Stimulated activated CD4-positive, alpha-beta T cell treated with anti-CD3 and anti-CD28 coated beads, TNF-alpha, amount 100 ng/mL, for 24 hours (primary cell): ENCODE measurements around the gene METAP2.
A peak's percentile ranks its signal among the peaks of the same experiment; 100 is the strongest.
"Not testable (repeated sequence)": the region's sequence is repeated elsewhere in the genome, so short reads cannot be mapped to it uniquely, and the experiment has no call there.

Experiments
- DNase-seq, 3 experiments: peaks; one replicate each; pipeline ENCODE4 v3.0.0-alpha.2; 2020; ENCODE audit warnings: low read depth in 3 of 3

The METAP2 gene

DNA sequence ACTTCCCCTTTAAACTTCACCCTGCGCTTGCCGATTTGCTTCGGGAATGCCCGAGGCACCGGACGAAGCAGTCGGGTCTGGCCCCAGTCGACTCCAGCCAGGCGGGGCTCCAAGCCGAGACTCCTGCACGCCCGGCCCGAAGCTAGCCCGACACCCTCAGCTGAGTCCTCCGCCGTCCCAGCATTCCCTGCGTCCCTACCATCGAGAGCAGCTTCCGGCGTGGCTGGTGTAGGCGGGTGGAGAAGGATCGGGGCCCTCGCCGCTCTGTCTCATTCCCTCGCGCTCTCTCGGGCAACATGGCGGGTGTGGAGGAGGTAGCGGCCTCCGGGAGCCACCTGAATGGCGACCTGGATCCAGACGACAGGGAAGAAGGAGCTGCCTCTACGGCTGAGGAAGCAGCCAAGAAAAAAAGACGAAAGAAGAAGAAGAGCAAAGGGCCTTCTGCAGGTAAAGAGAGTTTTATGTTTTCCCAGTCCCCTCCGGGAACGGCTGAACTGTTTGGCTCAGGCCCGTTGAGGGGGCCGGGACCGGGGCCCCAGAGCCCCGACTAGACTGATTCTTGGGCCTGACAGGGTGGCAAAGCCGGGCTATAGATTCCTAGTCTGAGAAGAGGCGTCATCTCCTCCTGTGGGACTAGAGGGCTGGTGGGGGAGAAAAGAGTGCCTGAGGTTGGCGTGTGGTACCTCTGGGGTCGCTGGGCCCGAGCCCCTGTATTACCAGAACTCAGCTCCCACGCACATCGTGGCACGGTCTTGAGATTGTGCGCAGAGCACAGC is at the start of gene METAP2:
METAP2 (plus strand) TSS at position 269 of the 776 bp plus-strand sequence; CDS start at position 297, 28 bp downstream.
- peak; percentile 89 to 95 (median 93) for DNase-seq

DNA sequence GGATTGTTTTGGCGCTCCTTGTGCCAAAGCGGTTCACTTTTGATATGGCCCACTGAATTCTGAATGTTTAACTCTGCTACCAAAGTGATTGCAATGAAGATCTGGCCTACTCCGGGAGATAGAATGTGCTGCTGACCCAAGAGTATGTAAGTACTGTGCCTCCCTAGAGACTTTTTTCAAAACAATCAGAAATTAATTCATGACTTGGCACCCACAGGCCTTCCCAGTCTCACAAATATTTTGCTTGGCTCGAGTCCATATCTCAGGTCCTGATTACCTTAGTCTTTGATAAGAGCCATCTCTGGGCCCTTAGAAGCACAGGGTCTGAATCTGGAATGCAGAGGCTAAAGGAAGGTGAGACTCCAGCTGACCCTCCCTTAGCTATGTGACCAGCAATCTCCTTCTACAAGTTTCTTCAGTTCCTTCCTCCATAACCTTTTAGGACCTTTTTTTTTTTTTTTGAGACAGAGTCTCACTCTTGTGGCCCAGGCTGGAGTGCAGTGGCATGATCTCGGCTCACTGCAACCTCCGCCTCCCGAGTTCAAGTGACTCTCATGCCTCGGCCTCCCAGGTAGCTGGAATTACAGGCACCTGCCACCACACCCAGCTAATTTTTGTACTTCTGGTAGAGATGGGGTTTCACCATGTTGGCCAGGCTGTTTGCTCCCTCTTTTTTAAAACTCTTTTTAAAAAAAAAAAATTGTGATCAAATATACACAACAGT is 49.5 kb upstream of the METAP2 start:
- no peak for DNase-seq

- no peak for DNase-seq
Measured at GRCh38 chr12:95429172-95429510, 44.8 kb upstream of the METAP2 start.

DNA sequence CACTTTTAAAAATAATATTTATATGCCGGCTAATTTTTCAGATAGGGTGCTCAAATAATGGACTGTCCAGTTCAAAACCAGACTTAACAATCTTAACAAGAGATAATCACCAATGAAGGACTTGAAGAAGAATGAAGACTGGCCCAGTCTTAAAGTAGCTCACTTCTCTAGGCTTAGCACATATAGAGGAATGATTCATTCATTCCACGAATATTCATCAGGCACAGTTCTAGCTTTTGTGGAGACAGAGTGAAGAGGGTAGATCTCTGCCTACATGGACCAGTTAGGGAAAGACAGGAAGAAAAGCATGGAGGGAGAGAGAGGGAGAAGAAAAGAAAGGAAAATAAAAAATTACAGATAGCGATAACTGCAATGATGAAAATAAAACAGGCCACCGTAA is 42.8 kb upstream of the METAP2 start:
- no peak for DNase-seq

DNA sequence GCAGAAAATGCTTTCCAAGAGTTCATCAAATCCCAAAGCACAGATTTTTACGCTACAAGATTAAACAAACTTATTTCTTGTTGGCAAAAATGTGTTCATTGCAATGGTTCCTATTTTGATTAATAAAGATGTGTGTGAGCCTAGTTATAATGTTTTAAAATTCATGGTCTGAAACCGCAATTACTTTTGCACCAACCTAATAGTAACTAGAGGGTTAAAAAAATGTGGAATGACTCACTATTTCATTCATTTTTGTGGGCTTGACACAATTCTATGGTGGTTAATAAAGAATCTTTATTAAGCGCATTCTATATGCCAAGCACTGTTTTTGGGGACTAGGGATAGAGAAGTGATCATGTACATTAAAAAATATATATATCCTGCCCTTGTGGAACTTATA is 38.6 kb upstream of the METAP2 start:
- no peak for DNase-seq

DNA sequence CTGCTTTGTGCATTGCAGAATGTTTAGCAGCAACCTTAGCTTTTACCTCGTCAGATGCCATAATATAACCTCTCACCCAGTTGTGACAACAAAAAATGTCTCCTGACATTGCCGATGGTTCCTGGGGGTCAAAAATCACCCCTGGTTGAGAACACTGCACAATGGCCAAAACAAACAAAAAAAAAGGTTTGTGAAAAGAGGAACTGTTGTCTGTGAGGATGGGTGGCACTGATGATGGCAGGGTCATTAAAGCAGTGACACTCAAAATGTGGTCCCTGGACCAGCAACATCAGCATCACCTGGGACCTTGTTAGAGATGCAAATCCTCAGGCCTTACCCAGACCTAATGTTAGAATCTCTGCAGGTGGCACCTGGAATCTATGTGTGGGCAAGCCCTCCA is 36.4 kb upstream of the METAP2 start:
- no peak for DNase-seq

- no peak for DNase-seq
Measured at GRCh38 chr12:95439461-95440230, 34.3 kb upstream of the METAP2 start.

GRCh38 chr12:95440401-95440800 is 33.6 kb upstream of the METAP2 start:
- DNase-seq, result no peak

DNA sequence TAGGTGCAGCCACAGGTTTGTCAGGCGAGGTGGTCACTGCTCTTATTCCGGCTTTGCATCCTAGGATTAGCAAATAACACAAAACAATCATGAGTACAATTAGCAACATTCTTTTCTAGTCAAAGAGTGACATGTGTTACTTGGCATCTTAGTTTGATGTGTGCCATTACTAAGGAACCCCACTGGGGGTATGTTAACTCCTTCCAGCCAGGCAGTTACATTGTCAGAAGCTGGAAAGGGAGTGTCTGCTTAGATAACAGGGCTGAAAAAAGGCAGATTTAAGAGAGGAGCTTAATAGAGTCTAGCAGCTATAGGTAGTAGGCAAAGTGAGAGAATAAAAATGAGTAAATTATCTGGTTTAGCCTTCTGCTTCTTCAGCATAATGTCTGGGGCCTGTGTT is 30.5 kb upstream of the METAP2 start:
- no peak for DNase-seq

DNA sequence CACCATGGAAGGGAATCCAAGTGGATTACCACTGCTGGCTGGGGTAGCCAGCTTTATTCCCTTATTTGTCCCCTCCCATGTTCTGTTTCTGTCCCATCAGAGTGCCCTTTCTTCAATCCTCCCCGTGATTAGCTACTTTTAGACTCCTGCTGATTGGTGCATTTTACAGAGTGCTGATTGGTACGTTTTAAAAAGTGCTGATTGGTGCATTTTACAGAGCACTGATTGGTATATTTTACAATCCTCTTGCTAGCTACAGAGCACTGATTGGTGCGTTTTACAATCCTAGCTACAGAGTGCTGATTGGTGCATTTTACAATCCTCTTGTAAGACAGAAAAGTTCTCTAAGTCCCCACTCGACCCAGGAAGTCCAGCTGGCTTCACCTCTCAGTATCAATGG is 28.9 kb upstream of the METAP2 start:
- DNase-seq, result not testable (repeated sequence)

DNA sequence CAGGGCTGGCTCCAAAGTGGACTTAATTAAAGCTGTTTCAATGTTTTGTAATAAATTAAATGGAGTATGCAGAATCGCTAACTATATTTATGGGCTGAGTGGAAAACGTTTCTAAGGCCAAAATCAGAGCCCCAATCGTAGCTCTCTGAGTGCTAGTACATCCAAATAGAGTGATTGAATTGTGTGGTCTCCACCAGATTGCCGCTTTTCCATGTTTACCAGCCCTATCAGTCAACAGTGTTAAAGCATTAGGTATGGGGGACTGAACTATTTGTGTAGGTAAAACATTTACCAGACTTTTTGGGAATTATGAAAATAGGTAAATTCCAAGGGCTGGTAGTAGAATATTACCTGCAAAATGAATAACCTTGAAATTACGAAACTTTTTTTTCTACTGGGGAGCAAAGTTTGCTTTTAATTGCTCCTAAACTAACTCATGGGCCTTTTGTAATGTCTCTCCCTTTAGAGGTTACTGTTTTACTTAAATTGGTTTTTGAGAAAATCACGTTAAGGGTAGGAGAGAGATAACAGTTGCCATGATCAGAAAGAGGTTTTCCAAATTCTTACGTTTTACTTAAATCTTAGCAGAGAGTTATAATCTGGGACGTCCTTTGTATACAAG is 28.0 kb upstream of the METAP2 start:
- DNase-seq, result no peak

- no peak for DNase-seq
Measured at GRCh38 chr12:95446506-95446900, 27.4 kb upstream of the METAP2 start.

DNA sequence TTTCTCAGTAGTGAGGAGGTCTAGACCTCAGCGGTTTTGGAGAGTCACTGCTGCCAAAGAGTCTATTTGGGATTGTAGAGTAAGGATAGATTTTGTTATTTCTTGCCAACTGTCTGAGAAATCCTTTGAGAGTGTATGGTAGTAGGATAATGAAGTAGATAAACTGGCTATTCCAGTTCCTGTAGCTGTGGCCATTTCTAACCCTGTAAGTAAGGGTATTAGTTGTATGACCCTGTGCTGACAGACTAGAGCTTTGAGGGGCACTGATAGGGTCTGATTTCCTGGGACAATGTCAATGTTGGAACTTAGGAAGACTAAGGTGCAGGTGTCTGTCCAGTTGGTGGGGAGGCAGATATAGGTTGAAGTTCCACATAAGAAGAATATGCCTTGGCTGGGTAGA is 24.3 kb upstream of the METAP2 start:
- DNase-seq, result not testable (repeated sequence)

DNA sequence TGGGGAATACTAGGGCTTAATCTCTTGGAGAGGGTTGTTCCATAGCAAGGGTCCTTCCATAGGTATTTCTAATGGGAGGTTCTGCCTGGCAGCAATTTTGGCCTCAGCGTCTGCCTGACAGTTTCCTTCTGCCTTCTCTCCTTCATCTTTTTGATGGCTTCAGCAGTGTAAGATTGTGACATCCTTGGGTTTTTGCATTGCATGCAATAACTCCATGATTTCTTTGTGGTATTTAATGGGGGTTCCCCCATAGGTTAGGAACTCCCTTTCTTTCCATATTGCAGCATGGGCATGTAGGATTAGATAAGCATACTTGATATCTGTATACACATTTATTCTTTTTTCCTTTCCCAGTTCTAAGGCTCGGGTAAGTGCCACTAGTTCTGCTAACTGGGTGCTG is 21.5 kb upstream of the METAP2 start:
- not testable (repeated sequence) for DNase-seq

DNA sequence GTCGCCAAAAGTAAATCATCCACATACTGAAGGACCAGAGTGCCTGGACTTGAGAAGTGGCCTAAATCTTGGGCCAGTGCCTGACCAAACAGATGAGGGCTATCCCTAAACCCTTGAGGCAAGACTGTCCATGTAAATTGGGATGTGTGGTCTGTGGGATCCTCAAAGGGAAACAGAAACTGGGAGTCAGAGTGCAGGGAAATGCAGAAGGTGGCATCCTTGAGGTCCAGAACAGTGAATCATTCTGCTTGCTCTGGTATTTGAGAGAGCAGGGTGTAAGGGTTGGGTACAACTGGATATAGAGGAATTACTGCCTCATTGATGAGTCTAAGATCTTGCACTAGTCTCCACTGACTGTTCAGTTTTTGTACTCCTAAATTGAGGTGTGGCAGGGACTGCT is 20.1 kb upstream of the METAP2 start:
- DNase-seq, result not testable (repeated sequence)

GRCh38 chr12:95454780-95455215 is 19.2 kb upstream of the METAP2 start:
- not testable (repeated sequence) for DNase-seq

GRCh38 chr12:95457605-95458004 is 16.3 kb upstream of the METAP2 start:
- DNase-seq, result not testable (repeated sequence)

DNA sequence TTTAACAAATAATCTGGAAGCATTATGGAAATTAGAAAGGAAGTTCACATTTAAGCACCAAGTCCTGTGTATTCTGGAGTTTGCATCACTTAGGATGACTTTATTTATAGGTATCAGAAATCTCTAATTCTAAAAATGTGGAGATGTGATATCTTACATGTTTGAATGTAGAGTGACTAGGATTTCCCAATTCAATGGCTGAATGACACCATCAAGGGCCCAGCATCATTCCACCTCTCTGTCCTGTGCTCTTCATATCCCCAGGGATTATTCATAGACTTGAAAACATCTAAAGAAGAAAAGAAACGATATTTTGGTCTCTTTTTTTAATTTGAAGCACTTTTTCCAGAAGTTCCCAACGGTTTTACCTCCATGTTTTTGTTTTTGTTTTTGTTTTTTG is 15.2 kb upstream of the METAP2 start:
- DNase-seq, result no peak

DNA sequence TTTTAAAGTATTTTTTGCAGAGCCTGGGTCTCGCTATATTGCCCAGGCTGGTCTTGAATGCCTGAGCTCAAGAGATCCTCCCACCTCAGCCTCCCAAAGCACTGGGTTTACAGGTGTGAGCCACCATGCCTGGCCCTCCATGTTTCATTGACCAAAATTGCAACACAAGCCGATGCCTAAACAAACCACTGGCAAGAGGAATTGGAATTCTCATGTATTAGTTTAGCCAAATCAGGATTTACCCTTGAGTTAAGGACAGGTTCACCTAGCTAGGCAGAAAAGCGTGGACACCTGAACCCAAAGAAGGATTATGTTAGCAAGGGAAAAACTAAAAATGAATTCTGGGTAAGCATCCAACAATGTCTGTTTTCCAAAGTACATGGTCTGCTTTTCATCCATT is 14.6 kb upstream of the METAP2 start:
- no peak for DNase-seq

DNA sequence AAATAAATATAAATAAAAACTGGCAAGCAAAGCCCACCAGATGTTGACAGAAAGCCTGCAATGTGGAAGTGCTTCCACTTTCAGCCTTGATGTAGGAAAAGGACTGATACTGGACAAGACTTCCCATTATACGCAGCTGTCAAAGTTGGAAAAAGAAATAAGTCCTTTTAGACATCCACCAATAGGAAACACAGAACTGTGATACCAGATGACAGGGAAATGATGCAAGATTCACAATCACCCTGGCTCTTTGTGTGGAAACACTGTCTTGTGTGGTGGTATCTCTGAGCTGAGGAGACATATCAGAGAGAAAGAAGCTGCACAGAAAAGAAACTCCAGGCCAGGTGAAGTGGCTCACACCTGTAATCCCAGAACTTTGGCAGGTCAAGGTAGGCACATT is 13.8 kb upstream of the METAP2 start:
- no peak for DNase-seq

DNA sequence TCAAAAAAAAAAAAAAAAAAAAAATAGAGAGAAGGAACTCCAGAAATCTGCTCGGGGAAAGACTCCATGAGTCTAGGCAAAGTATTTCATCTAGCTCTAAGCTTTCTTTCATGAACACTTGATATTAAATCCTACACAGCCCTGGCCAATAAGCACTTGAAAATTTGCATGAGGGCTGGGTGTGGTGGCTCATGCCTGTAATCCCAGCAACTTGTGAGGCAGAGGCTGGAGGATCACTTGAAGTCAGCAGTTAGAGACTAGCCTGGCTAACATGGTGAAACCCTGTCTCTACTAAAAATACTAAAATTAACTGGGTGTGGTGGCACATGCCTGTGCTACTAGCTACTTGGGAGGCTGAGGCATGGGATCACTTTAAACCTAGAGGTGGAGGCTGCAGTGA is 13.1 kb upstream of the METAP2 start:
- DNase-seq, result no peak

GRCh38 chr12:95462081-95462480 is 11.9 kb upstream of the METAP2 start:
- DNase-seq, result no peak
